SK-N-SH (cell line): Measurements from ENCODE around the gene TBC1D5. TPM values are rescaled to one million over a fixed set of nuclear protein-coding genes. Genes with fewer than 3 reads are reported as not detected.

Source experiments
- CTCF ChIA-PET: fragments of 300-600, 350-600 bp; formaldehyde crosslinking; extraction: SDS; loops from one replicate; lab custom pipeline; 2021; lab: Yijun Ruan, JAX
- POLR2A ChIA-PET: fragments of 350-600 bp; sonication (Branson Sonifier 250); formaldehyde crosslinking; extraction: SDS; loops from one replicate; lab custom pipeline; 2020; ENCODE audit warnings: antibody characterized with exemption, inconsistent platforms; lab: Yijun Ruan, JAX
- DNase-seq: peaks from one replicate; pipeline ENCODE4 v3.0.0; 2012
- H2AFZ ChIP-seq: fragments of 200-600 bp; sonication (generic); 2 replicates; pipeline ENCODE4 v1.8.1; 2016; ENCODE audit warnings: antibody characterized with exemption, mild to moderate bottlenecking, low read depth
- H3F3A ChIP-seq: fragments of 200-600 bp; sonication (generic); replicated peaks from 2 replicates; pipeline ENCODE3; 2016; ENCODE audit warnings: antibody characterized with exemption, mild to moderate bottlenecking; ENCODE audit not compliant: insufficient read depth
- H3K27ac ChIP-seq, 2 experiments: fragments of 200-500 bp in 1 of 2; fragments of 200-600 bp in 1 of 2; sonication (Bioruptor generic) in 1 of 2; sonication (generic), shearing (Covaris generic) in 1 of 2; 2 replicates each; pipeline versions ENCODE4 v1.5.1 to v1.6.1; 2014 to 2016; ENCODE audit warnings: low read depth in 2 of 2, inconsistent platforms in 1 of 2, low read length in 1 of 2, mild to moderate bottlenecking in 1 of 2, mixed read lengths in 1 of 2
- H3K27me3 ChIP-seq: fragments of 200-600 bp; sonication (generic), shearing (Covaris generic); 2 replicates; pipeline ENCODE4 v1.6.1; 2016; ENCODE audit warnings: mixed run types; ENCODE audit not compliant: insufficient read depth
- H3K36me3 ChIP-seq, 2 experiments: fragments of 200-500 bp in 1 of 2; fragments of 200-600 bp in 1 of 2; sonication (Bioruptor generic) in 1 of 2; sonication (generic) in 1 of 2; replicated peaks in 1 of 2; 2 replicates each; pipeline versions ENCODE3 to v1.5.1; 2014 to 2016; ENCODE audit warnings: low read length in 1 of 2, mild to moderate bottlenecking in 1 of 2; ENCODE audit not compliant: insufficient read depth in 2 of 2, control insufficient read depth in 1 of 2
- H3K4me1 ChIP-seq, 2 experiments: fragments of 200-500 bp in 1 of 2; fragments of 200-600 bp in 1 of 2; sonication (Bioruptor generic) in 1 of 2; sonication (generic), shearing (Covaris generic) in 1 of 2; 2 replicates each; pipeline versions ENCODE4 v1.5.1 to v1.6.1; 2014 to 2016; ENCODE audit warnings: low read depth in 1 of 2, low read length in 1 of 2, mixed run types in 1 of 2; ENCODE audit not compliant: insufficient read depth in 2 of 2, control insufficient read depth in 1 of 2
- H3K4me2 ChIP-seq: fragments of 200-600 bp; sonication (generic), shearing (Covaris generic); 2 replicates; pipeline ENCODE4 v1.6.1; 2017; ENCODE audit warnings: mixed run types
- H3K4me3 ChIP-seq, 2 experiments: fragments of 200-500 bp in 1 of 2; fragments of 200-600 bp in 1 of 2; sonication (Bioruptor generic) in 1 of 2; sonication (generic), shearing (Covaris generic) in 1 of 2; 2 replicates each; pipeline versions ENCODE4 v1.5.1 to v1.8.1; 2014 to 2016; ENCODE audit warnings: low read depth in 2 of 2, inconsistent platforms in 1 of 2, low read length in 1 of 2, mild to moderate bottlenecking in 1 of 2, mixed read lengths in 1 of 2, moderate library complexity in 1 of 2
- H3K79me2 ChIP-seq: fragments of 200-600 bp; sonication (generic); 2 replicates; pipeline ENCODE4 v1.8.1; 2017; ENCODE audit warnings: mild to moderate bottlenecking; ENCODE audit not compliant: insufficient read depth
- H3K9ac ChIP-seq: fragments of 200-600 bp; sonication (generic); 2 replicates; pipeline ENCODE4 v1.6.1; 2017; ENCODE audit warnings: mixed run types
- H3K9me2 ChIP-seq: fragments of 200-600 bp; sonication (generic); 2 replicates; pipeline ENCODE4 v1.6.1; 2017; ENCODE audit warnings: mixed run types
- H3K9me3 ChIP-seq: fragments of 200-600 bp; sonication (generic); 2 replicates; pipeline ENCODE4 v1.6.1; 2017; ENCODE audit warnings: mixed run types, mild to moderate bottlenecking, moderate library complexity
- H4K20me1 ChIP-seq: fragments of 200-600 bp; sonication (generic); 2 replicates; pipeline ENCODE4 v1.6.1; 2017; ENCODE audit warnings: mild to moderate bottlenecking, mixed run types; ENCODE audit not compliant: insufficient read depth
- CHD2 ChIP-seq: fragments of 150-350 bp; IDR thresholded peaks from 2 replicates; pipeline ENCODE4 v1.6.1; 2018; ENCODE audit warnings: low read length; ENCODE audit not compliant: partially characterized antibody
- ELF1 ChIP-seq: IDR thresholded peaks from 2 replicates; pipeline ENCODE4 v1.4.0; 2012
- EP300 ChIP-seq, 2 experiments: IDR thresholded peaks; 2 replicates each; pipeline versions ENCODE4 v1.4.0 to v1.6.1; 2012; ENCODE audit warnings: borderline replicate concordance in 1 of 2, low read depth in 1 of 2, low read length in 1 of 2
- EZH2phosphoT487 ChIP-seq: fragments of 200-600 bp; sonication (generic); IDR thresholded peaks from 2 replicates; pipeline ENCODE4 v1.6.1; 2017; ENCODE audit warnings: low read depth, mixed run types, mild to moderate bottlenecking, antibody characterized with exemption, moderate library complexity, borderline replicate concordance
- FOSL2 ChIP-seq: IDR thresholded peaks from 2 replicates; pipeline ENCODE4 v1.4.0; 2012; ENCODE audit warnings: low read depth, mild to moderate bottlenecking, moderate library complexity, borderline replicate concordance
- FOXJ3 ChIP-seq: sonication (generic); formaldehyde crosslinking; IDR thresholded peaks from 2 replicates; pipeline ENCODE4 v1.5.1; 2020; ENCODE audit warnings: mild to moderate bottlenecking, missing genetic modification reagents
- FOXM1 ChIP-seq: IDR thresholded peaks from 2 replicates; pipeline ENCODE4 v1.4.0; 2012; ENCODE audit warnings: low read depth, mild to moderate bottlenecking
- GABPA ChIP-seq: IDR thresholded peaks from 2 replicates; pipeline ENCODE4 v1.4.0; 2012; ENCODE audit warnings: low read depth, mild to moderate bottlenecking
- JUND ChIP-seq: IDR thresholded peaks from 2 replicates; pipeline ENCODE4 v1.4.0; 2012
- MXI1 ChIP-seq: IDR thresholded peaks from 2 replicates; pipeline ENCODE4 v1.6.1; 2012; ENCODE audit warnings: mild to moderate bottlenecking, low read depth, low read length, improper control_type of control experiment
- RAD21 ChIP-seq: IDR thresholded peaks from 2 replicates; pipeline ENCODE4 v1.6.1; 2012; ENCODE audit warnings: mild to moderate bottlenecking, low read length
- RFX5 ChIP-seq: IDR thresholded peaks from 2 replicates; pipeline ENCODE4 v1.6.1; 2012; ENCODE audit warnings: mild to moderate bottlenecking, improper control_type of control experiment, low read length
- YY1 ChIP-seq: IDR thresholded peaks from 2 replicates; pipeline ENCODE4 v1.4.0; 2012; ENCODE audit warnings: low read depth, mild to moderate bottlenecking
- WGBS: methylation state at CpG from one replicate; pipeline ENCODE4 v1.1.6; 2017; ENCODE audit warnings: low lambda C conversion rate; 5-methylcytosine and 5-hydroxymethylcytosine counted together
- polyA plus RNA-seq, 3 experiments: library from polyadenylated mRNA; depleted of rRNA; stranded (reverse); fragments of >200 nt; gene quantifications; 2 replicates each; pipeline ENCODE4 v1.2.3, GENCODE V29; 2012
- TF ChIP-seq, protein P1 (sequence below): IDR thresholded peaks from 2 replicates; pipeline ENCODE4 v1.6.1; 2012; ENCODE audit warnings: mild to moderate bottlenecking, low read depth, low read length, moderate library complexity
- TF ChIP-seq, protein P2 (sequence below): fragments of 200-600 bp; sonication (generic); IDR thresholded peaks from 2 replicates; pipeline ENCODE4 v1.6.1; 2017; ENCODE audit warnings: antibody characterized with exemption, mild to moderate bottlenecking, moderate library complexity
- TF ChIP-seq, protein P3 (sequence below): IDR thresholded peaks from 2 replicates; pipeline ENCODE4 v1.4.0; 2012; ENCODE audit warnings: low read depth, borderline replicate concordance
- TF ChIP-seq, protein P4 (sequence below): IDR thresholded peaks from 2 replicates; pipeline ENCODE4 v1.4.0; 2012; ENCODE audit warnings: low read depth
- TF ChIP-seq, protein P5 (sequence below): fragments of 150-350 bp; IDR thresholded peaks from 2 replicates; pipeline ENCODE4 v1.6.1; 2017; ENCODE audit warnings: antibody characterized with exemption, low read length, low read depth, borderline replicate concordance

Gene TBC1D5
- polyA plus RNA-seq, 1 of the 3 experiments (the other 2 are of a cell fraction), result 19.5 TPM

DNA sequence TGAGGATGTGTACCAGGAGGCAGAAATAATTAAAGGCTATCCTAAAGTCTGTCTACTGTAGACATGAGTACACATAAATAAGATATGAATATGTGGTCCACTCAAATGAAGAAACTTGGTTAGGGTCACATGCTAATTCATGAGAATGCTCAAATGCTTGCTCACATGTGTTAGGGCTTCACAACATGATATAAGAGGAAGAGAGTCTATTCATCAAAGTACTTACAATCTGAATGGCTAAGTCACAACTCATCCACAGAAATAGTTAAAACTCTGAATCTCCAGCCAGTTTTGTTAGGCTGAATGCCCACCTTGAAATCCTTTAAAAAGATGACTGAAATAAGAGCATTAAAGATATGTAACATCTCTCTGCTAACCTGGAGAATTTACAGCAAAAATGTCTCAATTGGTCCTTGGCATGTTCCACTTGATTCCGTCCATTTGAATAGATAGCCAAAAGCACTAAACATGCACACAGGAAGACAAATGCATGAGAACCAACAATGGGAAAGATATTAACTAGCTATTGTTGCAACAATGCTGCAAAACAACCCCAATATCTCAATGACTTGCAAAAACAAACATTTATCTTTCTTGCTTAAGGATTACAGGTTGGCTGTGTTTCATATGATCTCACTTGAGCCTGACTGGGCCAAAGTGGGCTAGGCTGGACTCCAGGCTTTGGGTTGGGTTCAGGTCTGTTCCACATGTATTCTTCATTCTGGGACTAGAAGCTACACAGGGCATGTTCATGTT lies 10.6 kb upstream of the TBC1D5 start:
- Histone ChIP-seq H3K9ac (no peak overlapping the region), H3F3A (no peaks in the 10 kb centered on the region), H3K9me2 (no peaks in the 10 kb centered on the region), H3K9me3 (no peaks in the 10 kb centered on the region), H2AFZ (no peak overlapping the region), H3K4me3 (no peak overlapping the region), H3K4me1 (no peaks in the 10 kb centered on the region; a peak in 1 of 4 replicates), H3K27me3 (no peaks in the 10 kb centered on the region), H3K36me3 (no peaks in the 10 kb centered on the region), H4K20me1 (no peaks in the 10 kb centered on the region), H3K4me2 (no peak overlapping the region), H3K27ac (no peak overlapping the region), H3K79me2 (no peaks in the 10 kb centered on the region)
- no peak for DNase-seq
- ChIA-PET CTCF (no interaction called here), POLR2A (interaction anchor here (0.6 kb wide), 1 partner anchor 704 kb away, joined by 3 read pairs; no protein-coding TSS in a partner anchor)
- TF ChIP-seq ELF1 (no peak), FOSL2 (no peak), CHD2 (no peak), MXI1 (no peak), EZH2phosphoT487 (no peak), EP300 (IDR thresholded peaks at IDR 0.05; ENCODE audit: borderline replicate concordance in 1 of 2, low read depth in 1 of 2, low read length in 1 of 2) (no peak)
- WGBS, result 100% methylated on average over 1 of the region's 1 CpG

DNA sequence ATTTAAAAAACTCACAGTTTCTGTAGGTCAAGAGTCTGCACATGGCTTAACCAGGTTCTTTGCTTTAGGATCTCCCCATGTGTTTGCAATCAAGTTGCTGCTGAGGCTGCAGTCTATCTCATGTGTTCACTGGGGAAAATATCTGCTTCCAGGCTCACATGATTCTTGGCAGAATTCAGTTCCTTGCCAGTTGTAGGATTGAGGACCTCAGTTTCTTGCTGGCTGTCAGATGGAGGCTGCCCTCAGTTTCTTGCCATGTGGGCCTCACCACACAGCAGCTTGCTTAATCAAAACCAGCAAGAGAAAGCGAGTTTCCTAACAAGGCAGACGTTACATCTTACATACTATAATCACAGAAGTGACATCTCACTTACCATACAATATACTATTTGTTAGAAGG lies 10.0 kb upstream of the TBC1D5 start:
- no peak overlapping the region for H3K9ac ChIP-seq
- H3K4me1 ChIP-seq, result no peaks in the 10 kb centered on the region; a peak in 1 of 4 replicates
- no peak overlapping the region for H3K27ac ChIP-seq
- H3K4me2 ChIP-seq, result no peak overlapping the region
- H4K20me1 ChIP-seq, result no peaks in the 10 kb centered on the region
- H3K36me3 ChIP-seq, result no peaks in the 10 kb centered on the region
- no peaks in the 10 kb centered on the region for H3K9me3 ChIP-seq
- ChIA-PET CTCF (no interaction called here), POLR2A (no interaction called here)
- no peaks in the 10 kb centered on the region for H3K79me2 ChIP-seq
- no peak for DNase-seq
- no peak overlapping the region for H3K4me3 ChIP-seq
- H3K27me3 ChIP-seq, result no peaks in the 10 kb centered on the region
- TF ChIP-seq GABPA (no peak), YY1 (no peak), FOXJ3 (CRISPR knock-in tag) (no peak), RFX5 (no peak), JUND (no peak), ELF1 (no peak), FOXM1 (no peak), RAD21 (no peak)
- TF ChIP-seq, protein P1, sequence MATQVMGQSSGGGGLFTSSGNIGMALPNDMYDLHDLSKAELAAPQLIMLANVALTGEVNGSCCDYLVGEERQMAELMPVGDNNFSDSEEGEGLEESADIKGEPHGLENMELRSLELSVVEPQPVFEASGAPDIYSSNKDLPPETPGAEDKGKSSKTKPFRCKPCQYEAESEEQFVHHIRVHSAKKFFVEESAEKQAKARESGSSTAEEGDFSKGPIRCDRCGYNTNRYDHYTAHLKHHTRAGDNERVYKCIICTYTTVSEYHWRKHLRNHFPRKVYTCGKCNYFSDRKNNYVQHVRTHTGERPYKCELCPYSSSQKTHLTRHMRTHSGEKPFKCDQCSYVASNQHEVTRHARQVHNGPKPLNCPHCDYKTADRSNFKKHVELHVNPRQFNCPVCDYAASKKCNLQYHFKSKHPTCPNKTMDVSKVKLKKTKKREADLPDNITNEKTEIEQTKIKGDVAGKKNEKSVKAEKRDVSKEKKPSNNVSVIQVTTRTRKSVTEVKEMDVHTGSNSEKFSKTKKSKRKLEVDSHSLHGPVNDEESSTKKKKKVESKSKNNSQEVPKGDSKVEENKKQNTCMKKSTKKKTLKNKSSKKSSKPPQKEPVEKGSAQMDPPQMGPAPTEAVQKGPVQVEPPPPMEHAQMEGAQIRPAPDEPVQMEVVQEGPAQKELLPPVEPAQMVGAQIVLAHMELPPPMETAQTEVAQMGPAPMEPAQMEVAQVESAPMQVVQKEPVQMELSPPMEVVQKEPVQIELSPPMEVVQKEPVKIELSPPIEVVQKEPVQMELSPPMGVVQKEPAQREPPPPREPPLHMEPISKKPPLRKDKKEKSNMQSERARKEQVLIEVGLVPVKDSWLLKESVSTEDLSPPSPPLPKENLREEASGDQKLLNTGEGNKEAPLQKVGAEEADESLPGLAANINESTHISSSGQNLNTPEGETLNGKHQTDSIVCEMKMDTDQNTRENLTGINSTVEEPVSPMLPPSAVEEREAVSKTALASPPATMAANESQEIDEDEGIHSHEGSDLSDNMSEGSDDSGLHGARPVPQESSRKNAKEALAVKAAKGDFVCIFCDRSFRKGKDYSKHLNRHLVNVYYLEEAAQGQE, result no peak
- TF ChIP-seq, protein P2, sequence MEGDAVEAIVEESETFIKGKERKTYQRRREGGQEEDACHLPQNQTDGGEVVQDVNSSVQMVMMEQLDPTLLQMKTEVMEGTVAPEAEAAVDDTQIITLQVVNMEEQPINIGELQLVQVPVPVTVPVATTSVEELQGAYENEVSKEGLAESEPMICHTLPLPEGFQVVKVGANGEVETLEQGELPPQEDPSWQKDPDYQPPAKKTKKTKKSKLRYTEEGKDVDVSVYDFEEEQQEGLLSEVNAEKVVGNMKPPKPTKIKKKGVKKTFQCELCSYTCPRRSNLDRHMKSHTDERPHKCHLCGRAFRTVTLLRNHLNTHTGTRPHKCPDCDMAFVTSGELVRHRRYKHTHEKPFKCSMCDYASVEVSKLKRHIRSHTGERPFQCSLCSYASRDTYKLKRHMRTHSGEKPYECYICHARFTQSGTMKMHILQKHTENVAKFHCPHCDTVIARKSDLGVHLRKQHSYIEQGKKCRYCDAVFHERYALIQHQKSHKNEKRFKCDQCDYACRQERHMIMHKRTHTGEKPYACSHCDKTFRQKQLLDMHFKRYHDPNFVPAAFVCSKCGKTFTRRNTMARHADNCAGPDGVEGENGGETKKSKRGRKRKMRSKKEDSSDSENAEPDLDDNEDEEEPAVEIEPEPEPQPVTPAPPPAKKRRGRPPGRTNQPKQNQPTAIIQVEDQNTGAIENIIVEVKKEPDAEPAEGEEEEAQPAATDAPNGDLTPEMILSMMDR, result no peak
- TF ChIP-seq, protein P3, sequence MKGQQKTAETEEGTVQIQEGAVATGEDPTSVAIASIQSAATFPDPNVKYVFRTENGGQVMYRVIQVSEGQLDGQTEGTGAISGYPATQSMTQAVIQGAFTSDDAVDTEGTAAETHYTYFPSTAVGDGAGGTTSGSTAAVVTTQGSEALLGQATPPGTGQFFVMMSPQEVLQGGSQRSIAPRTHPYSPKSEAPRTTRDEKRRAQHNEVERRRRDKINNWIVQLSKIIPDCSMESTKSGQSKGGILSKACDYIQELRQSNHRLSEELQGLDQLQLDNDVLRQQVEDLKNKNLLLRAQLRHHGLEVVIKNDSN, result no peak
- TF ChIP-seq, protein P4, sequence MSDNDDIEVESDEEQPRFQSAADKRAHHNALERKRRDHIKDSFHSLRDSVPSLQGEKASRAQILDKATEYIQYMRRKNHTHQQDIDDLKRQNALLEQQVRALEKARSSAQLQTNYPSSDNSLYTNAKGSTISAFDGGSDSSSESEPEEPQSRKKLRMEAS, result no peak
- TF ChIP-seq, protein P5, sequence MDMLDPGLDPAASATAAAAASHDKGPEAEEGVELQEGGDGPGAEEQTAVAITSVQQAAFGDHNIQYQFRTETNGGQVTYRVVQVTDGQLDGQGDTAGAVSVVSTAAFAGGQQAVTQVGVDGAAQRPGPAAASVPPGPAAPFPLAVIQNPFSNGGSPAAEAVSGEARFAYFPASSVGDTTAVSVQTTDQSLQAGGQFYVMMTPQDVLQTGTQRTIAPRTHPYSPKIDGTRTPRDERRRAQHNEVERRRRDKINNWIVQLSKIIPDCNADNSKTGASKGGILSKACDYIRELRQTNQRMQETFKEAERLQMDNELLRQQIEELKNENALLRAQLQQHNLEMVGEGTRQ, result no peak
- WGBS, result 59% methylated on average over 2 of the region's 2 CpGs
- H2AFZ ChIP-seq, result no peak overlapping the region
- H3K9me2 ChIP-seq, result no peaks in the 10 kb centered on the region
- H3F3A ChIP-seq, result no peaks in the 10 kb centered on the region
